Mesothelial cell of epicardium (in vitro differentiated cells): Measurements from ENCODE around the gene CLDN16. TPM values are rescaled to one million over a fixed set of nuclear protein-coding genes. Genes with fewer than 3 reads are reported as not detected.

Experiments
- DNase-seq, 2 experiments: peaks; one replicate each; pipeline ENCODE4 v3.0.0; 2021; ENCODE audit warnings: low spot score in 2 of 2; ENCODE audit not compliant: unreplicated experiment in 2 of 2
- H3K27ac Mint-ChIP-seq: 2 replicates; pipeline ENCODE4 v1.8.0; 2021; ENCODE audit warnings: mixed read lengths
- H3K27me3 Mint-ChIP-seq: 2 replicates; pipeline ENCODE4 v1.8.0; 2021; ENCODE audit warnings: low read depth, mixed read lengths
- H3K36me3 Mint-ChIP-seq: 2 replicates; pipeline ENCODE4 v1.8.0; 2021; ENCODE audit warnings: mixed read lengths
- H3K4me1 Mint-ChIP-seq: 2 replicates; pipeline ENCODE4 v1.8.0; 2021; ENCODE audit warnings: mixed read lengths
- H3K4me3 Mint-ChIP-seq: 2 replicates; pipeline ENCODE4 v1.8.0; 2021; ENCODE audit warnings: mild to moderate bottlenecking, moderate library complexity, mixed read lengths
- H3K9me3 Mint-ChIP-seq: 2 replicates; pipeline ENCODE4 v1.8.0; 2021; ENCODE audit warnings: mixed read lengths
- total RNA-seq: library from RNA; stranded (reverse); gene quantifications from 3 replicates; pipeline ENCODE4 v1.2.1, GENCODE V29; 2021
- TF ChIP-seq, protein P1 (sequence below): fragments of 200-600 bp; sonication (generic); IDR thresholded peaks from one replicate; pipeline ENCODE4 v1.5.0; 2021; ENCODE audit warnings: antibody characterized with exemption; ENCODE audit not compliant: unreplicated experiment

The CLDN16 gene
- total RNA-seq, 1 donor from 2014 or later, result 0.11 TPM

DNA sequence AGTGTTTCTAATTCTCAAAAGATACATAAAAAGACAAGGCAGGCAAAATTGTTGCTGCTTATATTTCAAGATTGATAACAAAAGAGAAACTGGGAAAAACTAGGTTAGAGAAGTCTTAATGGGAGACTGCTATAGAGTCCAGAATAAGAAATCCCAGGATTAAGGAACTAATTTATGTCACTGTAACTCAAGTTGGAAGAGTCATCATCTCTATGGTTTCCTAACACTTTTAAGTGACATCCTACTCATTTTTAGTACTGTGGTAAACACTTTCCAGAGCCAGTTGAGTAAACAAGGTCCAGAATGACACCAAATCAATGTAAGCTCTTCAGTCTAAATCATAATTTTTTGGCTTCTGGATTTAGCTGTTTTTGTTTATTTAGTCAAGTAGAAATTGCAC, 8.0 kb downstream of the CLDN16 start:
- H3K27me3 Mint-ChIP-seq, result no peaks in the 10 kb centered on the region

DNA sequence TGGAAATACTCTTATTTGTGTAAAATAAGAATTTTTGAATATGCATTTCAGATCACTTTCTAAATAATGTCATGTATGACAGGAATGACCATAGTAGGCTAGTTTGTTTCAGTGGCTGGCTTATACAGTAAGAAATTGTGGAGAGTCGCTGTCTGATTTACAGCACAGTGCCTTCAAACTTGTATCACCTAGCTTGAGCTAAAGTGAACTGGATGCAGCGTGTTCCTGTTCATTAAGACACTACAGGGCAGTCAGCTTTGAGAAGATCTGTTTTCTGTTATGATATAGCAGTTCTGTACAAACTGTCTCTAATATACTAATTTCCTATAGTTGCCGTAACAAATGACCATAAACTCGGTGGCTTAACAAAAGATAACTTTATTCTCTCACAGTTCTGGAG, 9.9 kb downstream of the CLDN16 start:
- Mint-ChIP-seq H3K4me3 (no peak overlapping the region), H3K9me3 (no peaks in the 10 kb centered on the region), H3K27ac (no peak overlapping the region)

More for the DNA sequence above, 8.0 kb downstream of the CLDN16 start:
- H3K27ac Mint-ChIP-seq, result no peak overlapping the region
- TF ChIP-seq, protein P1, sequence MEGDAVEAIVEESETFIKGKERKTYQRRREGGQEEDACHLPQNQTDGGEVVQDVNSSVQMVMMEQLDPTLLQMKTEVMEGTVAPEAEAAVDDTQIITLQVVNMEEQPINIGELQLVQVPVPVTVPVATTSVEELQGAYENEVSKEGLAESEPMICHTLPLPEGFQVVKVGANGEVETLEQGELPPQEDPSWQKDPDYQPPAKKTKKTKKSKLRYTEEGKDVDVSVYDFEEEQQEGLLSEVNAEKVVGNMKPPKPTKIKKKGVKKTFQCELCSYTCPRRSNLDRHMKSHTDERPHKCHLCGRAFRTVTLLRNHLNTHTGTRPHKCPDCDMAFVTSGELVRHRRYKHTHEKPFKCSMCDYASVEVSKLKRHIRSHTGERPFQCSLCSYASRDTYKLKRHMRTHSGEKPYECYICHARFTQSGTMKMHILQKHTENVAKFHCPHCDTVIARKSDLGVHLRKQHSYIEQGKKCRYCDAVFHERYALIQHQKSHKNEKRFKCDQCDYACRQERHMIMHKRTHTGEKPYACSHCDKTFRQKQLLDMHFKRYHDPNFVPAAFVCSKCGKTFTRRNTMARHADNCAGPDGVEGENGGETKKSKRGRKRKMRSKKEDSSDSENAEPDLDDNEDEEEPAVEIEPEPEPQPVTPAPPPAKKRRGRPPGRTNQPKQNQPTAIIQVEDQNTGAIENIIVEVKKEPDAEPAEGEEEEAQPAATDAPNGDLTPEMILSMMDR, result no peak
- no peak overlapping the region for H3K4me3 Mint-ChIP-seq
- DNase-seq, result no peak
- no peaks in the 10 kb centered on the region for H3K9me3 Mint-ChIP-seq
- no peaks in the 10 kb centered on the region for H3K4me1 Mint-ChIP-seq
- no peaks in the 10 kb centered on the region for H3K36me3 Mint-ChIP-seq

DNA sequence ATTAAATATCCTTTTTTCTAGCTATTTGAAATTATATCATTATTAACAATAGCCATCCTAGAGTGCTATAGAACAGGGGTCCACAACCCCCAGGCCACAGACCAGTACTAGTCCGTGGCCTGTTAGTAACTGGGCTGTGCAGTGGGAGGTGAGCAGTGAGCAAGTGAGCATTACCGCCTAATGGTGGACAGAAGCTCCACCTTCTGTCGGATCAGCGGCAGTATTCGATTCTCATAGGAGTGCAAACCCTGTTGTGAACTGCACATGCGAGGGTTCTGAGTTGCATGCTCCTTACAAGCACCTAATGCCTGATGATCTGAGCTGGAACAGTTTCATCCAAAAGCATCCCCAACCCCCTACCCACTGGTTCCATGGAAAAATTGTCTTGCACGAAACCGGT, 11.7 kb downstream of the CLDN16 start:
- Mint-ChIP-seq H3K4me3 (no peak overlapping the region), H3K27ac (no peak overlapping the region), H3K36me3 (no peaks in the 10 kb centered on the region), H3K4me1 (no peaks in the 10 kb centered on the region), H3K9me3 (no peaks in the 10 kb centered on the region), H3K27me3 (no peaks in the 10 kb centered on the region)
- TF ChIP-seq, protein P1, result no peak
- no peak for DNase-seq

More for the DNA sequence above, 9.9 kb downstream of the CLDN16 start:
- Mint-ChIP-seq H3K36me3 (no peaks in the 10 kb centered on the region), H3K27me3 (no peaks in the 10 kb centered on the region), H3K4me1 (no peaks in the 10 kb centered on the region)
- no peak for DNase-seq
- TF ChIP-seq, protein P1, result no peak

DNA sequence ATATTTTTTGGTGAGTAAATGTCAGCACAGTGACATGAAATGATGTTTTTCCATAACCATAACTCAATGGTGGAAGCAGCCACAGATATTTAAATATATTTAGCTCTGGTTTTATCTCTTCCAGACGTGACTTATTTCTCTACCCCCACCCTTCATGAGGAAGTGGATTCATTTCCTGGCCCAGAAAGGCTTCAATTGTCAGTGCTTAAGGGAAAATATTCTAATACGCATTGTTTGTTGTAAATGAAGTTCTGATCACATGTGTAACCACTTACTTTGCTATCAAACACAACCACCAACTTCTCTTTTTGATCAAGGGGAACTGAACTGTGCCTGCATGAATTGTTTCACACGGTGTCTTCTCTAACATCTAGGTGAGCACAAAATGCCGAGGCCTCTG, 14.0 kb downstream of the CLDN16 start:
- DNase-seq, result no peak
- no peaks in the 10 kb centered on the region for H3K27me3 Mint-ChIP-seq
- no peak overlapping the region for H3K27ac Mint-ChIP-seq
- H3K4me3 Mint-ChIP-seq, result no peak overlapping the region
- H3K4me1 Mint-ChIP-seq, result no peaks in the 10 kb centered on the region
- H3K36me3 Mint-ChIP-seq, result no peaks in the 10 kb centered on the region
- H3K9me3 Mint-ChIP-seq, result peaks cover under 1% of the 10 kb centered on the region
- TF ChIP-seq, protein P1, result no peak

DNA sequence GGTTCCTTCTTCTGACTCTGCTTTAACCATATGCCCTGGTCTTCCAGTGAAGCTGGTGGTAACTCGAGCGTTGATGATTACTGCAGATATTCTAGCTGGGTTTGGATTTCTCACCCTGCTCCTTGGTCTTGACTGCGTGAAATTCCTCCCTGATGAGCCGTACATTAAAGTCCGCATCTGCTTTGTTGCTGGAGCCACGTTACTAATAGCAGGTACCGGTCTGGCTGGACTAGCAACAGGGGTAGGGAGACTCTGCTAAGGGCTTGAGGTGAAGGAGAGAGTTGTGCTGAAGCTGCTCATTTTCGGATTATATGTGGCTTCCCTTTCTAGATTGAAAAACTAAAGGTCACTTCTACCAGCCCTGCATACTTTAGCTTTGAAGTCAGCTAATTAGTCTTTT, 16.8 kb downstream of the CLDN16 start:
- no peak overlapping the region for H3K4me3 Mint-ChIP-seq
- H3K27me3 Mint-ChIP-seq, result no peaks in the 10 kb centered on the region
- H3K36me3 Mint-ChIP-seq, result no peaks in the 10 kb centered on the region
- H3K9me3 Mint-ChIP-seq, result peaks cover 10% of the 10 kb centered on the region
- no peaks in the 10 kb centered on the region for H3K4me1 Mint-ChIP-seq
- no peak overlapping the region for H3K27ac Mint-ChIP-seq
- no peak for DNase-seq
- TF ChIP-seq, protein P1, result no peak

DNA sequence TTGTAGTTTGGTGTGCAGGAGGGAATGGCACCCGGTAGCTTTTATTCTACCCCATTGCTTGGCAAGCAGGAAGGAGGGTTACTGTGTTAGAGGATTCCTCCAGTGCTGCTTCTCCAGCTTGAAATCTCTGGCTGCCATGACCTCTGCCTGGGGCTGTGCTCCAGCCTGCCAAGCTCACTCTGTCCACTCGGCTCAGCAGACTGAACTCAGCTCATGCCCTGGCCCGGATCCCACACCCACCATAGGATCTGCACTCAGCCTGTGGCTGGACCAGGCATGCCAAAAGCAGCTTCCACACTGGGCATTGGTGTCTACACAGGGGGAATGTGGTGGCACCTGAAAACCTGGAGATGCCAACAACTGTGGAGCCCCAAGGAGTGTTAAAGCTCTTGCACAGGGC, 26.3 kb downstream of the CLDN16 start:
- TF ChIP-seq, protein P1, result no peak
- DNase-seq, result no peak
- Mint-ChIP-seq H3K9me3 (peaks cover 17% of the 10 kb centered on the region), H3K36me3 (peaks cover 2% of the 10 kb centered on the region), H3K4me3 (no peak overlapping the region), H3K27ac (no peak overlapping the region), H3K27me3 (no peaks in the 10 kb centered on the region), H3K4me1 (no peaks in the 10 kb centered on the region)
